NCI-H510A treated with DMSO at 0.1 percent for 48 hours (cell line): ENCODE measurements around the gene AGPAT2.

Source experiments
- DNase-seq: peaks from one replicate; lab custom pipeline; 2025; lab: John Stamatoyannopoulos, UW

Gene AGPAT2

GRCh38 chr9:136687721-136688223 lies 515 bp upstream of the AGPAT2 start:
- no peak for DNase-seq

- no peak for DNase-seq
Observed at GRCh38 chr9:136686534-136686793, 793 bp downstream of the AGPAT2 start.

GRCh38 chr9:136685790-136686533 lies 1.3 kb downstream of the AGPAT2 start:
- DNase-seq: no peak

- DNase-seq: no peak
Observed at GRCh38 chr9:136685216-136685615, 2.0 kb downstream of the AGPAT2 start.

- DNase-seq: no peak
Observed at GRCh38 chr9:136684799-136685198, 2.5 kb downstream of the AGPAT2 start.

- no peak for DNase-seq
Observed at GRCh38 chr9:136684339-136684738, 2.9 kb downstream of the AGPAT2 start.

- DNase-seq: no peak
Observed at GRCh38 chr9:136683755-136684154, 3.5 kb downstream of the AGPAT2 start.

GRCh38 chr9:136683173-136683745 lies 4.0 kb downstream of the AGPAT2 start:
- no peak for DNase-seq

GRCh38 chr9:136682710-136683109 lies 4.5 kb downstream of the AGPAT2 start:
- no peak for DNase-seq

- DNase-seq: no peak
Observed at GRCh38 chr9:136681945-136682699, 5.1 kb downstream of the AGPAT2 start.

- no peak for DNase-seq
Observed at GRCh38 chr9:136681029-136681428, 6.2 kb downstream of the AGPAT2 start.

- peak; percentile 39 for DNase-seq
Observed at GRCh38 chr9:136679431-136679941, 7.8 kb downstream of the AGPAT2 start.

- no peak for DNase-seq
Observed at GRCh38 chr9:136678624-136679023, 8.6 kb downstream of the AGPAT2 start.

GRCh38 chr9:136678034-136678433 lies 9.2 kb downstream of the AGPAT2 start:
- no peak for DNase-seq

GRCh38 chr9:136676920-136677686 lies 10.2 kb downstream of the AGPAT2 start:
- no peak for DNase-seq

GRCh38 chr9:136676297-136676794 lies 10.9 kb downstream of the AGPAT2 start:
- no peak for DNase-seq

GRCh38 chr9:136675477-136676296 lies 11.6 kb downstream of the AGPAT2 start:
- no peak for DNase-seq

- no peak for DNase-seq
Observed at GRCh38 chr9:136674786-136675349, 12.4 kb downstream of the AGPAT2 start.

- no peak for DNase-seq
Observed at GRCh38 chr9:136673975-136674785, 13.1 kb downstream of the AGPAT2 start.
